Neutrophil (primary cell): Measurements from ENCODE around the gene CTBP2.
"Not testable (repeated sequence)": the region's sequence is repeated elsewhere in the genome, so short reads cannot be mapped to it uniquely, and the experiment has no call there.

Experiments
- H3K27ac ChIP-seq: fragments of 200-600 bp; sonication (generic); 2 replicates; pipeline ENCODE4 v1.5.1; 2016; ENCODE audit warnings: mild to moderate bottlenecking, moderate library complexity
- H3K27me3 ChIP-seq: fragments of 200-600 bp; sonication (generic); 2 replicates; pipeline ENCODE4 v1.6.0; 2016; ENCODE audit warnings: mild to moderate bottlenecking
- H3K36me3 ChIP-seq: fragments of 200-600 bp; sonication (generic); 2 replicates; pipeline ENCODE4 v1.5.1; 2017
- H3K4me1 ChIP-seq, 2 experiments: fragments of 200-600 bp in 1 of 2; sonication (generic) in 1 of 2; 1 replicate in 1 of 2; 2 replicates in 1 of 2; pipeline versions ENCODE4 v1.5.1 to v1.6.1; 2013 to 2016; ENCODE audit warnings: low read depth in 1 of 2, low read length in 1 of 2, mild to moderate bottlenecking in 1 of 2, moderate library complexity in 1 of 2; ENCODE audit not compliant: control insufficient read depth in 1 of 2, insufficient read depth in 1 of 2
- H3K4me3 ChIP-seq, 2 experiments: fragments of 200-600 bp in 1 of 2; sonication (generic) in 1 of 2; 1 replicate in 1 of 2; 2 replicates in 1 of 2; pipeline ENCODE4 v1.5.1; 2013 to 2016; ENCODE audit warnings: low read depth in 1 of 2, low read length in 1 of 2, mild to moderate bottlenecking in 1 of 2, moderate library complexity in 1 of 2
- H3K9me3 ChIP-seq: fragments of 200-600 bp; sonication (generic); 2 replicates; pipeline ENCODE4 v1.5.1; 2016
- TF ChIP-seq, protein P1 (sequence below): fragments of 200-600 bp; sonication (generic); IDR thresholded peaks from 2 replicates; pipeline ENCODE4 v1.5.1; 2016; ENCODE audit warnings: antibody characterized with exemption

The CTBP2 gene

DNA sequence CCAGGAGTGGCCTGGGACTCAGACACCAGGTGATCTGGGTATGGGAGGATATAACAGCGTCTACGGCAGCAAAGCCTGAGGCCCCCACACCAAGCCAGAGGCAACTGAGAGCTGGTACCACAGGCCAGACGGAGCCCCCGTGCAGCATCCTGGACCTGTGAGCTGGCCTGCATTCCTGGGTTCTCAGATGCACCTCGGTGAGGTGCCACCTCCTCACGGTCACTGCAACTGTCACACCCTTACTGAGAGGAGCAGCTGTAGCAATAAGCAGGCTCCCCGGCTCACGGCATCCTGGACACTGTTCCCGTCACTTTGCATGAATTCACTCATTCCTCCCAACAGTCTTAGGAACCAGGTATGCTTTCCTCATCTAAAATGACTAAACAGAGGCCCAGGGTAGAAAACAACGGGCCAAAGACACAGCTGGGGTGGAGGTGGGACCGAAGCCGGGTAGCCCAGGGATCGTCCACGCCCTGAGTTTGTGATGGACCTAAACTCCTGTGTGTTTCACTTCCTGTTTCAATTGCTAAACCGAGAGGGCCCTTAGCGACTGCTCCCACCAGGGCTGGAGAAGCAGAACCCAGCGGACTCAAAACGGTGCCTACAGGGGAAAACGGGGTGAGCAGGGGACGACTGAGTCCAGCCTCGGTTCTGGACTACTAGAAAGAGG, 98.7 kb downstream of the CTBP2 start:
- Histone ChIP-seq H3K4me1 (peaks cover 85 to 90% of the 10 kb centered on the region in 2 experiments), H3K27me3 (no peaks in the 10 kb centered on the region), H3K27ac (peak overlapping the region; percentile 75), H3K36me3 (no peaks in the 10 kb centered on the region), H3K9me3 (no peaks in the 10 kb centered on the region), H3K4me3 (peak overlapping the region; percentile 44 to 48)
- TF ChIP-seq, protein P1, sequence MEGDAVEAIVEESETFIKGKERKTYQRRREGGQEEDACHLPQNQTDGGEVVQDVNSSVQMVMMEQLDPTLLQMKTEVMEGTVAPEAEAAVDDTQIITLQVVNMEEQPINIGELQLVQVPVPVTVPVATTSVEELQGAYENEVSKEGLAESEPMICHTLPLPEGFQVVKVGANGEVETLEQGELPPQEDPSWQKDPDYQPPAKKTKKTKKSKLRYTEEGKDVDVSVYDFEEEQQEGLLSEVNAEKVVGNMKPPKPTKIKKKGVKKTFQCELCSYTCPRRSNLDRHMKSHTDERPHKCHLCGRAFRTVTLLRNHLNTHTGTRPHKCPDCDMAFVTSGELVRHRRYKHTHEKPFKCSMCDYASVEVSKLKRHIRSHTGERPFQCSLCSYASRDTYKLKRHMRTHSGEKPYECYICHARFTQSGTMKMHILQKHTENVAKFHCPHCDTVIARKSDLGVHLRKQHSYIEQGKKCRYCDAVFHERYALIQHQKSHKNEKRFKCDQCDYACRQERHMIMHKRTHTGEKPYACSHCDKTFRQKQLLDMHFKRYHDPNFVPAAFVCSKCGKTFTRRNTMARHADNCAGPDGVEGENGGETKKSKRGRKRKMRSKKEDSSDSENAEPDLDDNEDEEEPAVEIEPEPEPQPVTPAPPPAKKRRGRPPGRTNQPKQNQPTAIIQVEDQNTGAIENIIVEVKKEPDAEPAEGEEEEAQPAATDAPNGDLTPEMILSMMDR: no peak

DNA sequence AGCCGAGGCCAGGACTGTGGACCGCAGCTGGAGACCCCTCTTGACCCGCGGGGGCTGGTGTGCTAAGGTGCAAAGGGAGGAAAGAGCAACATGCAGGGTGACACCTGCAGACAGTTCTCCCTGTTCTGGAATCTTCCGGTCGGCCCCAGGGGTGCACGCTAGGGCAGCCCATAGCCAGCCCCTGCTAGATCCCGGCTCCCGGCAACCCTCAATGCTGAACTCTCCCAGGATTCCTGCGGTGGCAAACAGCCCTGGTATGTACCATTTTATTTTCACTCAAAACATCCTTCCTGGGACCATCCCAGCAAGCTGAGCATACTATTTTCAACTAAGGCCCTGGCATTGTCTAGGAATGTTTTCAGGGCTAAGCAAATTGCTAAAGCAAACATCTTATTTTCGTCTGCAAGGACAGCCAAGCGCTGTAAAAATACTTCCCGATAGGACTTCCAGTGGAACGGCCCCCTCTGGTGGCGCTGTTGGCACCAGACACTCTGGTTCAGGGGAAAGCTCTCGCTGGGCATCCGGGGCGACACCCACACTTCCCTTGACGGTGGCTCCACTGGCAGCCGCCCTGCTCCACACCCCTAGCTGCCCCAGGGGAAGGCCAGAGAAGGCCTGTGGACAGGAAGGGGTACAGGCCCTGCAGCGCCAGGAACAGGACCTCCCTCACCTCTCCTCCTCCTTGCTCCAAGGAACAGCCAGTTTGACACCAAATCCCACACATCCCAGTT, 99.4 kb downstream of the CTBP2 start:
- Histone ChIP-seq H3K27me3 (no peaks in the 10 kb centered on the region), H3K27ac (peak overlapping the region; percentile 75), H3K36me3 (no peaks in the 10 kb centered on the region), H3K4me1 (peaks cover 80 to 85% of the 10 kb centered on the region in 2 experiments), H3K9me3 (no peaks in the 10 kb centered on the region), H3K4me3 (peak overlapping the region; percentile 44 to 48)
- TF ChIP-seq, protein P1: peak; percentile 79

DNA sequence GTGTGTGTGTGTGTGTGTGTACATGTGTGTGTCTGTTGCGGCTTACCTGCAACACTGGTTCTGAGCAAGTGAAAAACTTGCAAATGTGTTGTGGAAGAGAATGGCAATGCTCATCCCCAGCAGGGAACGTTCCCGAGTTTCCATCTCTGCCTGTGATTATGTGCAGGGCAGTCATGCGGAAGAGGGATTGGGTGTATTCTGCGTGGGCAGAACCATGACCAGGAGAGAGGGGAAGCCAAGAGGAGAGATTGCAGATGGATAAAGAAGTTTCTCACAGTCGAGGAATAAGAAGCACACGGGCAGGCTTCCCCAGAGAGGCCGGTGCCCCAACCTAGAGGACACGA, 99.9 kb downstream of the CTBP2 start:
- H3K9me3 ChIP-seq: no peaks in the 10 kb centered on the region
- TF ChIP-seq, protein P1: no peak
- peaks cover 74 to 80% of the 10 kb centered on the region in 2 experiments for H3K4me1 ChIP-seq
- H3K4me3 ChIP-seq: peak overlapping the region in 1 of 2 experiments; percentile 44
- H3K27me3 ChIP-seq: no peaks in the 10 kb centered on the region
- H3K36me3 ChIP-seq: no peaks in the 10 kb centered on the region
- H3K27ac ChIP-seq: peak overlapping the region; percentile 75

DNA sequence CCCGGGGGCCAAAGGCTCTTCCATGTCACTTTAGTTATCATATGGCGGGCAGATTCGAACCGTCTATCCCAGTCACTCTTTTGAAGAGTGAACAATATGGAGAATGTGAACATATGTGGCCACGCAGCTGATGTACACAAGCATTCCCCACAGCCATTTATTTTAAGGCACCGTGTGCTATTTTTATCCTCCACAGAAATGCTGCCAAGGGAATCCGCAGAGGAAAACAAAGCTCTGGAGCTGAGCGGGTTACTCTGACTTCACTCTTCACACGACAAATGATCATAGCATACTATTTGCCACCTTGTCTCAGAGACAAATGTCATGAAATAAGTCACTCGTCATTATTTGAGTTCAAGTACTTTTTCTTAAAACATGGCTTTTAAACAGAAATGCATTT, 100.3 kb downstream of the CTBP2 start:
- TF ChIP-seq, protein P1: no peak
- no peaks in the 10 kb centered on the region for H3K9me3 ChIP-seq
- H3K27ac ChIP-seq: peak overlapping the region; percentile 75
- H3K27me3 ChIP-seq: no peaks in the 10 kb centered on the region
- no peak overlapping the region for H3K4me3 ChIP-seq
- peaks cover 70 to 76% of the 10 kb centered on the region in 2 experiments for H3K4me1 ChIP-seq
- H3K36me3 ChIP-seq: no peaks in the 10 kb centered on the region

DNA sequence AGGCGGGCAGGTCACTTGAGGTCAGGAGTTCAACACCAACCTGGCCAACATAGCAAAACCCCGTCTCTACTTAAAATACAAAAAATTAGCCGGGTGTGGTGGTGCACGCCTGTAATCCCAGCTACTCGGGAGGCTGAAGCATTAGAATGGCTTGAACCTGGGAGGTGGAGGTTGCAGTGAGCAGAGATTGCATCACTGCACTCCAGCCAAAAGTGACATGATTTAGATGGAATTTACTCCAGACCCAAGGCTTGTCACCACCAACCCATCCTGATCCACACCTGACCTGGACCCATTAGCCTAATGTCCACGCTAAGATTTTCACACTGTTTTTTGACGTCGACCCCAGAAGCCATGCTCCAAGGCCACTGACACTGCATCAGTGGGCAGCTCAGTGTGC, 101.0 kb downstream of the CTBP2 start:
- not testable (repeated sequence) for H3K4me3 ChIP-seq, H3K27ac ChIP-seq, H3K36me3 ChIP-seq, H3K9me3 ChIP-seq, H3K27me3 ChIP-seq
- peaks cover 63 to 69% of the 10 kb centered on the region in 2 experiments for H3K4me1 ChIP-seq
